NCI-H1105 (cell line): ENCODE measurements around the gene PDCD2L.
"Not testable (repeated sequence)": the region's sequence is repeated elsewhere in the genome, so short reads cannot be mapped to it uniquely, and the experiment has no call there.

Source experiments
- DNase-seq: peaks from one replicate; lab custom pipeline; 2025; lab: John Stamatoyannopoulos, UW

PDCD2L gene

GRCh38 chr19:34469026-34469425 lies 64.8 kb downstream of the PDCD2L start:
- DNase-seq, result not testable (repeated sequence)

DNA sequence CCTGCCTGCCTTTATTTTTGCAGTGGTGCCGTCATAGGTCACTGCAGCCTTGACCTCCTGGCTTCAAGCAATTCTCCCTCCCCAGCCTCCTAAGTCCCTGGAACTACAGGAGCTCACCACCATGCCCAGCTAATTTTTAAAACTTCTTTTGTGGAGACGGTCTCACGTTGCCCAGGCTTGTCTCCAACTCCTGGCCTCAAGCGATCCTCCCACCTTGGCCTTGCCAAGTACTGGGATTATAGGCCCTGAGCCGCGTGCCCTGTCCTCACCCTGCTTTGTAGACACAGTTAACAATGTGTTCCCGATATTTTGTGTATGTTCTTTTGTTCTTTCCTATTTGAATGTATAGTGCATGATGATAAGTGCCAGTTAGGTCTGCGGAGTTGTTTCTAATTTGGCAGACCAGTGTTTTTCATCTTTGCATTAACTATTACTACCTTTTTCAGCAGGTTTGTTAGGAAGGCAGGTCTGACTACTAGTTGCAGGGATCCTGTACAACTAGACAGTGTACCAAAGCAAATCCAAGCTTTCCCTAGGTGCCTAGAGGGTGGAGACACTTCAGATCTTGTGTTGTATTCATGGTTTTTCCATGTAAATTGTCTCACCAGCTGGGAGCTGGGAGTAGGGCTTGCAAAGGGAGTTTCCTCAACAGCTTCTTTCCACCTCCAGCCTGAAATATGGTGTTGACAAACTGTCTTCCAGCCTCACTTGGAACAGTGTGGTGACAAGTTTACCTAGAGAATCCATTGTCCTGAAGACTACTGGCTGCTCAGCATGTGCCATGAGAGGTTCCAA lies 67.9 kb downstream of the PDCD2L start:
- DNase-seq, result no peak

DNA sequence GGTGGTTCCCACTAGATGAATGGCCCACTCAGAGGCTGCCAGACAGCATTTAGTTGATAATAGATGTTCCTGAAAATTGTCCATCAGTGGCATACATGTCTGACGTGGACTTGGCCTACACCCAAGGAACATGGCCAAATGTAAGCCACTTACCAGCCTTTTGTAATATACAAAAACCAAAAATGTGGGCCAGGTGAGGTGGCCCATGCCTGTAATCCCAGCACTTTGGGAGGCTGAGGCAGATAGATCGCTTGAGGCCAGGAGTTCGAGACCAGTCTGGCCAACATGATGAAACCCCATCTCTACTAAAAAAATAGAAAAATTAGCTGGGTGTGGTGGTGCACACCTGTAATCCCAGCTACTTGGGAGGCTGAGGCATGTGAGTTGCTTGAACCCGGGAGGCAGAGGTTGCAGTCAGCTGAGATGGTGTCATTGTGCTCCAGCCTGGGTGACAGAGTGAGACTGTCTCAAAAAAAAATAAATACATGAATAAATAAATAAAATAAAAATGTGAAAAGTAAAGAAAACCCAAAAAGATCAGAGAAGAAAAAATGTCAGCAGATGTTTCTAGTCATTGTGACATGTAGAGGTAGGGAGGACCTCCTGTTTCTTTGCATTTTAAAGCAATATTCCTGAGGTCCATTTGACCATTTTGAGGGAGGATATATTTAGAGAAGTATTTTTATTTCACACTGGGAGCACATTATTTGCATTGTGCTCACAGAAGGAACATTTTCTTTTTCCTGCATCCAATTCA lies 70.2 kb downstream of the PDCD2L start:
- DNase-seq, result peak; percentile 23

GRCh38 chr19:34475026-34475974 lies 71.1 kb downstream of the PDCD2L start:
- no peak for DNase-seq
